Measurements from ENCODE around the gene EEIG1.

The EEIG1 gene

GRCh38 chr9:127993721-127994120 lies 12.9 kb upstream of the EEIG1 start:
- H3K9me3 ChIP-seq (ENCODE audit: control insufficient read depth, insufficient read depth, low read length), result no peaks in the 10 kb centered on the region
- no peak overlapping the region for H3K4me3 ChIP-seq (ENCODE audit: low read depth, low read length)
- H3K27me3 ChIP-seq (ENCODE audit: control insufficient read depth, insufficient read depth, low read length), result no peaks in the 10 kb centered on the region
- H3K4me1 ChIP-seq (ENCODE audit: control insufficient read depth, insufficient read depth, low read length), result no peaks in the 10 kb centered on the region
- no peak overlapping the region for H3K9ac ChIP-seq (ENCODE audit: low read depth, low read length)
- H3K36me3 ChIP-seq (ENCODE audit: control insufficient read depth, insufficient read depth, low read length), result no peaks in the 10 kb centered on the region

GRCh38 chr9:127991757-127992274 lies 11.0 kb upstream of the EEIG1 start:
- Histone ChIP-seq H3K9ac (ENCODE audit: low read depth, low read length) (no peak overlapping the region), H3K4me1 (ENCODE audit: control insufficient read depth, insufficient read depth, low read length) (no peaks in the 10 kb centered on the region), H3K27me3 (ENCODE audit: control insufficient read depth, insufficient read depth, low read length) (no peaks in the 10 kb centered on the region), H3K36me3 (ENCODE audit: control insufficient read depth, insufficient read depth, low read length) (no peaks in the 10 kb centered on the region), H3K4me3 (ENCODE audit: low read depth, low read length) (no peak overlapping the region), H3K9me3 (ENCODE audit: control insufficient read depth, insufficient read depth, low read length) (no peaks in the 10 kb centered on the region)

DNA sequence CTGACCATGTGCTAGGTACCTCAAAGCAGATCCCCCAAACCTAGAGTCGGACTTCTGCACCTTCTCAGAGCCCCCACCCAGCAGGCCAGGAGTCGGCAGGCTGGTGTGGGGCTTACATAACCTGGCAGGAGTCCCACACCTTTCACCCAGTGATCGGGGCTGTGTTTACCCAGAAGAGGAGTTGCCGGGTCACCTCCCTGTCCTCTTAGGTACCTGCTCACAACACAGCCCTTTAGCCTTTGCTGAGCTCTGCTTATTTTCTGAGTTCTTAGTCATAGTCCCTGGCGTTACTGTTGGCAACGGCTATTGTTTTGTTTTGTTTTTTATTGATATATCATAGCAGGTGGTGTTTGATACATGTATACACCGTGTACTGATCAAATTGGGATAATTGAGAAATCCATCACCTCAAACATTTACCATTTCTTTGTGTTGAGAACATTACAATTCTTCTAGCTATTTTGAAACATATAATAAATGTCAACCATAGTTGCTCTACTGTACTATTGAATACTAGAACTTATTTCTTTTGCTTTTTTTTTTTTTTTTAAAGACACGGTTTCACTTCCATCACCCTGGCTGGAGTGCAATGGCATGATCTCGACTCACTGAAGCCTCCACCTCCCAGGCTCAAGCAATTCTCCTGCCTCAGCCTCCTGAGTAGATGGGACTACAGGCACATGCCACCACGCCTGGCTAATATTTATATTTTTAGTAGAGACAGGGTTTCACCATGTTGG lies 10.4 kb upstream of the EEIG1 start:
- H3K27me3 ChIP-seq (ENCODE audit: control insufficient read depth, insufficient read depth, low read length), result no peaks in the 10 kb centered on the region

GRCh38 chr9:127990554-127990953 lies 9.8 kb upstream of the EEIG1 start:
- Histone ChIP-seq H3K9me3 (ENCODE audit: control insufficient read depth, insufficient read depth, low read length) (no peaks in the 10 kb centered on the region), H3K36me3 (ENCODE audit: control insufficient read depth, insufficient read depth, low read length) (no peaks in the 10 kb centered on the region), H3K9ac (ENCODE audit: low read depth, low read length) (no peak overlapping the region), H3K4me3 (ENCODE audit: low read depth, low read length) (no peak overlapping the region), H3K4me1 (ENCODE audit: control insufficient read depth, insufficient read depth, low read length) (no peaks in the 10 kb centered on the region), H3K27me3 (ENCODE audit: control insufficient read depth, insufficient read depth, low read length) (no peaks in the 10 kb centered on the region)

More for the DNA sequence above, 10.4 kb upstream of the EEIG1 start:
- no peaks in the 10 kb centered on the region for H3K4me1 ChIP-seq (ENCODE audit: control insufficient read depth, insufficient read depth, low read length)
- H3K36me3 ChIP-seq (ENCODE audit: control insufficient read depth, insufficient read depth, low read length), result no peaks in the 10 kb centered on the region
- H3K9me3 ChIP-seq (ENCODE audit: control insufficient read depth, insufficient read depth, low read length), result no peaks in the 10 kb centered on the region
- no peak overlapping the region for H3K9ac ChIP-seq (ENCODE audit: low read depth, low read length)
- no peak overlapping the region for H3K4me3 ChIP-seq (ENCODE audit: low read depth, low read length)

GRCh38 chr9:127989094-127989493 lies 8.3 kb upstream of the EEIG1 start:
- Histone ChIP-seq H3K36me3 (ENCODE audit: control insufficient read depth, insufficient read depth, low read length) (no peaks in the 10 kb centered on the region), H3K4me3 (ENCODE audit: low read depth, low read length) (no peak overlapping the region), H3K9me3 (ENCODE audit: control insufficient read depth, insufficient read depth, low read length) (no peaks in the 10 kb centered on the region), H3K9ac (ENCODE audit: low read depth, low read length) (no peak overlapping the region), H3K27me3 (ENCODE audit: control insufficient read depth, insufficient read depth, low read length) (no peaks in the 10 kb centered on the region), H3K4me1 (ENCODE audit: control insufficient read depth, insufficient read depth, low read length) (no peaks in the 10 kb centered on the region)

- no peaks in the 10 kb centered on the region for H3K4me1 ChIP-seq (ENCODE audit: control insufficient read depth, insufficient read depth, low read length)
- no peaks in the 10 kb centered on the region for H3K9me3 ChIP-seq (ENCODE audit: control insufficient read depth, insufficient read depth, low read length)
- no peak overlapping the region for H3K4me3 ChIP-seq (ENCODE audit: low read depth, low read length)
- no peaks in the 10 kb centered on the region for H3K36me3 ChIP-seq (ENCODE audit: control insufficient read depth, insufficient read depth, low read length)
- H3K27me3 ChIP-seq (ENCODE audit: control insufficient read depth, insufficient read depth, low read length), result no peaks in the 10 kb centered on the region
- H3K9ac ChIP-seq (ENCODE audit: low read depth, low read length), result no peak overlapping the region
Observed at GRCh38 chr9:127987103-127987614, 6.4 kb upstream of the EEIG1 start.

DNA sequence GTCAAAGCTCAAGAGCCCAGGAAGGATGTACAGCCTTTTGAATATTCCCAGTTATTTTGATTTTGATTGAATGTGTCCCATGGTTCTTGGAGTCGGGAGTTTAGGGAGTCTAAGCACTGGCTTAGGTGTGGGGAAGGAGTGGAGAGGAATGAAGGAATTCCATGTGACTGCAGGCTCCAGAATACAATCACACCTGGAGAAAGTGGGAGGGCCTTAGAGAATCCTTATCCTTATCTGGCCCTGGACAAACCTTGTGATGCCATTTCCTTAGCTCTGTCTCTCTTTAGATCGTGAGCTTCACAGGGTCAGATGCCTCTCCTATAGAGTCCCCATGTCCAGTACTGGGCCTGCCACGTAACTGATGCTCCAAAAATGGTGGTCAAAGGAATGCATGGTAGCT lies 4.2 kb upstream of the EEIG1 start:
- Histone ChIP-seq H3K9me3 (ENCODE audit: control insufficient read depth, insufficient read depth, low read length) (no peaks in the 10 kb centered on the region), H3K27me3 (ENCODE audit: control insufficient read depth, insufficient read depth, low read length) (no peaks in the 10 kb centered on the region), H3K36me3 (ENCODE audit: control insufficient read depth, insufficient read depth, low read length) (no peaks in the 10 kb centered on the region), H3K4me1 (ENCODE audit: control insufficient read depth, insufficient read depth, low read length) (peaks cover 5% of the 10 kb centered on the region), H3K9ac (ENCODE audit: low read depth, low read length) (no peak overlapping the region), H3K4me3 (ENCODE audit: low read depth, low read length) (no peak overlapping the region)

DNA sequence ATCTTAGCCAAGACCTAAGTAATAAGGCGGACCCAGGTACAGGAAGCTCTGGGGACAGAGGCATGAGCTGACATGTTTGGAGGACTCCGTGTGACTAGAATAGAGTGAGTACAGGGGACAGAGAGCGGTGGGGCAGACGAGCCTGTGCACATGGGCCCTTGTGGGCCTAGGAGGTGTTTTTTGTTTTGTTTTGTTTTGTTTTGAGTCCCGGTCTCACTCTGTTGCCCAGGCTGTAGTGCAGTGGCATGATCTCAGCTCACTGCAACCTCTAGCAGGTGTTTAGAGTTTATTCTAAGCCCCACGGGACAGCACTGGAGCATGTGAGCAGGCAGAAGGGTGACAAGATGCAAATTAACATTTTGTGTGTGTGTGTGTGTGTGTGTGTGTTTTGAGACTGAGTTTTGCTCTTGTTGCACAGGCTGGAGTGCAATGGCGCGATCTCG lies 3.1 kb upstream of the EEIG1 start:
- H3K4me3 ChIP-seq (ENCODE audit: low read depth, low read length), result no peak overlapping the region
- H3K9me3 ChIP-seq (ENCODE audit: control insufficient read depth, insufficient read depth, low read length), result no peaks in the 10 kb centered on the region
- H3K9ac ChIP-seq (ENCODE audit: low read depth, low read length), result no peak overlapping the region
- no peaks in the 10 kb centered on the region for H3K36me3 ChIP-seq (ENCODE audit: control insufficient read depth, insufficient read depth, low read length)
- no peaks in the 10 kb centered on the region for H3K27me3 ChIP-seq (ENCODE audit: control insufficient read depth, insufficient read depth, low read length)
- H3K4me1 ChIP-seq (ENCODE audit: control insufficient read depth, insufficient read depth, low read length), result peaks cover 5% of the 10 kb centered on the region

- no peaks in the 10 kb centered on the region for H3K36me3 ChIP-seq (ENCODE audit: control insufficient read depth, insufficient read depth, low read length)
- H3K4me1 ChIP-seq (ENCODE audit: control insufficient read depth, insufficient read depth, low read length), result peaks cover 6% of the 10 kb centered on the region
- no peaks in the 10 kb centered on the region for H3K9me3 ChIP-seq (ENCODE audit: control insufficient read depth, insufficient read depth, low read length)
- H3K9ac ChIP-seq (ENCODE audit: low read depth, low read length), result no peak overlapping the region
- no peak overlapping the region for H3K4me3 ChIP-seq (ENCODE audit: low read depth, low read length)
- no peaks in the 10 kb centered on the region for H3K27me3 ChIP-seq (ENCODE audit: control insufficient read depth, insufficient read depth, low read length)
Observed at GRCh38 chr9:127982912-127983311, 2.1 kb upstream of the EEIG1 start.

- no peaks in the 10 kb centered on the region for H3K9me3 ChIP-seq (ENCODE audit: control insufficient read depth, insufficient read depth, low read length)
- H3K4me1 ChIP-seq (ENCODE audit: control insufficient read depth, insufficient read depth, low read length), result peaks cover 16% of the 10 kb centered on the region
- H3K9ac ChIP-seq (ENCODE audit: low read depth, low read length), result peak overlapping the region; percentile 38
- no peaks in the 10 kb centered on the region for H3K36me3 ChIP-seq (ENCODE audit: control insufficient read depth, insufficient read depth, low read length)
- H3K4me3 ChIP-seq (ENCODE audit: low read depth, low read length), result peak overlapping the region; percentile 53
- H3K27me3 ChIP-seq (ENCODE audit: control insufficient read depth, insufficient read depth, low read length), result no peaks in the 10 kb centered on the region
Observed at GRCh38 chr9:127981559-127982121, 851 bp upstream of the EEIG1 start.

GRCh38 chr9:127980060-127980705 lies 606 bp downstream of the EEIG1 start:
- H3K9me3 ChIP-seq (ENCODE audit: control insufficient read depth, insufficient read depth, low read length), result no peaks in the 10 kb centered on the region
- H3K27me3 ChIP-seq (ENCODE audit: control insufficient read depth, insufficient read depth, low read length), result no peaks in the 10 kb centered on the region
- no peaks in the 10 kb centered on the region for H3K36me3 ChIP-seq (ENCODE audit: control insufficient read depth, insufficient read depth, low read length)
- peaks cover 16% of the 10 kb centered on the region for H3K4me1 ChIP-seq (ENCODE audit: control insufficient read depth, insufficient read depth, low read length)
- H3K9ac ChIP-seq (ENCODE audit: low read depth, low read length), result peak overlapping the region; percentile 90
- H3K4me3 ChIP-seq (ENCODE audit: low read depth, low read length), result peak overlapping the region; percentile 93
